GM12872 (cell line): Measurements from ENCODE around the gene SLC49A3.

Experiments used
- TF ChIP-seq, protein P1 (sequence below): IDR thresholded peaks from 3 replicates; pipeline ENCODE4 v1.5.1; 2011; ENCODE audit warnings: low read depth, mild to moderate bottlenecking, low read length, moderate library complexity; ENCODE audit not compliant: insufficient read depth

SLC49A3 gene

DNA sequence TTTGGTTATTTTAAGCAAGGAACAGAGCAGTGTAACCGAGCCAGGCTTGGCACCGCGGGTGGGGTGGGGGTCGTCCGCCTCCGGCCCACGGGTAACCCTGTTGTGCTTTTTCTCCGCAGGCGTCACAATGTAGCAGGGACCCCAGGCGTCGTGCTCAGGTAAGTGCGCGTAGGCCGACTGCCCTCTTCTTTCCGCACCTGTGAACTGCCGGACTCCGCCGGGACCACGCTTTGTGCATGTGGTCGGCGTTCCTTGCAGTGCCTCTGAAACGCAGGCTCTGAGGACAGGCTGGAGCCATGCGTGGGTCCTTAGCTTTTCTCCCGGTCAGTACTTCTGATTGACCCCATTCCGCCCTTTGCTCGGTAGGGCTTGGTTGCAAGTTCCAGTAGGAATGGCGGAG lies 41.6 kb upstream of the SLC49A3 start:
- TF ChIP-seq, protein P1, sequence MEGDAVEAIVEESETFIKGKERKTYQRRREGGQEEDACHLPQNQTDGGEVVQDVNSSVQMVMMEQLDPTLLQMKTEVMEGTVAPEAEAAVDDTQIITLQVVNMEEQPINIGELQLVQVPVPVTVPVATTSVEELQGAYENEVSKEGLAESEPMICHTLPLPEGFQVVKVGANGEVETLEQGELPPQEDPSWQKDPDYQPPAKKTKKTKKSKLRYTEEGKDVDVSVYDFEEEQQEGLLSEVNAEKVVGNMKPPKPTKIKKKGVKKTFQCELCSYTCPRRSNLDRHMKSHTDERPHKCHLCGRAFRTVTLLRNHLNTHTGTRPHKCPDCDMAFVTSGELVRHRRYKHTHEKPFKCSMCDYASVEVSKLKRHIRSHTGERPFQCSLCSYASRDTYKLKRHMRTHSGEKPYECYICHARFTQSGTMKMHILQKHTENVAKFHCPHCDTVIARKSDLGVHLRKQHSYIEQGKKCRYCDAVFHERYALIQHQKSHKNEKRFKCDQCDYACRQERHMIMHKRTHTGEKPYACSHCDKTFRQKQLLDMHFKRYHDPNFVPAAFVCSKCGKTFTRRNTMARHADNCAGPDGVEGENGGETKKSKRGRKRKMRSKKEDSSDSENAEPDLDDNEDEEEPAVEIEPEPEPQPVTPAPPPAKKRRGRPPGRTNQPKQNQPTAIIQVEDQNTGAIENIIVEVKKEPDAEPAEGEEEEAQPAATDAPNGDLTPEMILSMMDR: no peak

DNA sequence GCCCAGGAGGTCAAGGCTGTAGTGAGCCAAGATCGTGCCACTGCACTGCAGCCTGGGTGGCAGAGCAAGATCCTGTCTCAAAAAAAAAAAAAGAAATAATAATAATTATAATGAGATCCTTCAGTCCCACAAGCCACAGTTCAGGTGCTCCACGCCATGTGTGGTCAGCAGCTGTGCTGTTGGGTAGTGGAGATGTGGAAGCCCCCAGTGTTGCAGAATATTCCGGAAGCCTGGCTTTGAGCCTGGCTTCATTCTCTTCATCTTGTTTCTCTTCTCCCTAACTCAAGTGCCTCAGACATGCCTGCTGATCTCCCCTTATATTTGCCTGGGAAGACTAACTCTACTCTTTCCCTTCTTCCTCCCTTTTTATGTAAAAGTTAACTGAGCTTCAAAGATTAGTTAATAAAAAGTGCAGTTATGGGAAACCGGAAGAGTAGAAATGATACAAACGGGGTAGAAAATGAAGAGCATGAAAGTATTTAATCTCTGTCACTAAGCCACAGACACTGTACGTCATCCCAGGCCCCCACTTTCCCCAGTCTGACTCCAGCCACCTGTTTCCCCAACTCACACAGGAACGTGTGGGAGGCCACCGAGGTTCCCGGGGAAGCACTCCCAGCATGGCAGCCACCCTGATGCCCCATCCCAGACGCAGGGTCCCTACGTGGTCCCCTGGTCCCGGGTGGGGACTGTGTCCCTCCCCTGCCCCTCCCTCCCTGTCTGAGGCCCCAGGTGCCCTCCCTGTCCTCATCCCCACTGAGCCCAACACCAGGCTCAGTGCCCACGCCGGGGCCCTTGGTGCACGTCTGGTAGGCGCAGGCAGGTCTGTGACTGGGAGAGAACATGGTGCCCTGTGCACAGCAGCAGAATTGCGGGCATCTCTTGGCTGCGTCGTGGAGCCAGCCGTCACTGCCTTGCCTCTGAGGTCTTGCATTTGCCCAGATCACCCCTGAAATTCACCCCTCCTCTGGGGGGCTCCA lies 40.7 kb upstream of the SLC49A3 start:
- TF ChIP-seq, protein P1: no peak

DNA sequence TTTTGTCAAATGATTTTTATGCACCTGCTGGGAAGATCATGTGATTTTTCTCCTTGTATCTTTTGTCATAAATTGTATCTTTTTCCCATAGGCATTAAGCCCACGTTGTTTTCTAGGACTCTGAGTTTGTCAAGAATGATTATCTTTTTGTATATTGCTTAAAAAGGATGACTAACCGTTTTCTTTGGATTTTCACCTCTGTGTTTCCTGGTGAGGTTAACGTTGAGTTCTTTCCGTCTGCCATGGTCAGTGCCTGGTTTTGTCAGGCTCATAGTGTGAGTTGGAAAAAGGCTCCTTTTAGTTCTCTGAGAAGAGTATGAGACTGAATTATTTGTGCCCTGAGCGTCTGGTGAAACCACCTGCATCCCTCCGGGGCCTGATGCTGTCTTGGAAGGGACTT lies 38.6 kb upstream of the SLC49A3 start:
- TF ChIP-seq, protein P1: no peak

DNA sequence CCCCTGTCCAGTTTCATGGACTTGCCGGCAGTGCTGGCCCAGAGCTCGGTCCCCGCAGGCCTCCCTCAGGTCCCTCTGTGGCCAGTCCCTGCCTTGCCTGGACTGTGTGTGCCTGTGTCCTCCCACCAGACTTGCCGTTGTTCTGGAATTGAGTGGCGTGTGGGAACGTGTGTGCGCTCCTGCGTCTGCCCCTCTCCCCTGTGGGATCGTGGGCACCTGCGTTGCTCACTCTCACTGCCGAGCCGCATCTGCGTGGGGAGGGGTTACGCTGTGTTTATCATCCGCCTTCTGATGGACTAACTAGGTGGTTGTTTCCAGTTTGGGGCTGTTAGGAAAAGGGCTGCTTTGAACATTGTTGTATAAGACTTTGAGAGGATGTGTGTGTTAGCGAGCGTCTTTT lies 37.9 kb upstream of the SLC49A3 start:
- TF ChIP-seq, protein P1: no peak

DNA sequence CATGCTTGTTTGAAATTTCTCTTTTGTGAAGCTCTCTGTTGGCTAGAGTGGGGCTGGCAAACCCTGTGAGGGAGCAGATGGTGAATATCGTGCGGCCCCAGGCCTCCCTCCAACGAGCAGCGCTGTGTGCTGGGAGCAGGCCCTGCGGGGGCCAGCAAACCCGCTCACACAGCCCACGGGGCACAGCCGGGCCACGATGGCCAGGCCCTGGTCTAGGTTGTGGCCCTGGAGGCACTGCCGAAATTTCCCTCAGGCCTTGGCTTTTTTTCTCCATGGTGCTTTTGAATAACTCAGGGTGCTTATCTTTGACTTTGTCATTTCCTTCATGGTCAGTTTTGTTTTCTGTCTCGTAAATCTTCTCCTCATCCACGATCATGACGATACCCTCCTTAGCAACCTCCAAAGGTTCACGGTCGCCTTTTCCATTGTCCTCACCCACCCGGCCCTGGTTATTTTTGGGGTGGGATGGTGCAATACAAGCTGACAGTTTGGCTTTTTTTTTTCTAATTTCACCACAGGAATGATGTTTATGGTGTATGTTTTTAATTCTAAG lies 37.4 kb upstream of the SLC49A3 start:
- TF ChIP-seq, protein P1: no peak

DNA sequence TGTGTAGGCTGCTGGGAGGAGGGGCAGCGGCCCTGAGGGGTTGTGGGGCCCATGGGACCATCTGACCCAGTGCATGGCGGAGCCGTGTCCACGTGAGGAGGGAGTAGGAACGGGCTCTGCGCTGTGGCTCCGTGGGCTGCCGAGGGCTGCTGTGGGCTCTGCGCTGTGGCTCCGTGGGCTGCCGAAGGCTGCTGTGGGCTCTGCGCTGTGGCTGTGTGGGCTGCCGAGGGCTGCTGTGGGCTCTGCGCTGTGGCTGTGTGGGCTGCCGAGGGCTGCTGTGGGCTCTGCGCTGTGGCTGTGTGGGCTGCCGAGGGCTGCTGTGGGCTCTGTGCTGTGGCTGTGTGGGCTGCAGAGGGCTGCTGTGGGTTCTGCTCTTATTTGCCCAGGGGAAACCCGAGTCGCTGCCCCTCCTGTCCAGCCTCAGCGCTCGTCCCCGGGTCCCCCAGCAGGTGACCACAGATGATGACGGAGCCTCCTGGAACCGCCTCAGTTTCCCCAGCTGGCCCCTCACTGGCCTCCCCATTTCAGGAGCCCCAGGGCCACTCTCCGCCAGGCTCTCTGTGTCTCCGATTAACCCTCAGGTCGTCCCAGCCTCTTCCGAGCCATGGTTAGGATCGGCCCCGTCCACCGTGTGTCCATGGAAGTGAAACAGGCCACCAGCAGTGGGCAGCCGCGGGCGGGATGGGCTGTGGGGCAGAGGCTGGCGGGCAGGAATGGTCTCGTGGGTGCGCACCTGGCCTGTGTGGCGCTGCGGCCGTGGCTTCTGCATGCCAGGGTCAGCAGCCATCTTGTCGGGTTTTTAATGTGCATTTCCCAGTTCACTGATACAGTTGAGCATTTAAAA lies 36.7 kb upstream of the SLC49A3 start:
- TF ChIP-seq, protein P1: no peak

DNA sequence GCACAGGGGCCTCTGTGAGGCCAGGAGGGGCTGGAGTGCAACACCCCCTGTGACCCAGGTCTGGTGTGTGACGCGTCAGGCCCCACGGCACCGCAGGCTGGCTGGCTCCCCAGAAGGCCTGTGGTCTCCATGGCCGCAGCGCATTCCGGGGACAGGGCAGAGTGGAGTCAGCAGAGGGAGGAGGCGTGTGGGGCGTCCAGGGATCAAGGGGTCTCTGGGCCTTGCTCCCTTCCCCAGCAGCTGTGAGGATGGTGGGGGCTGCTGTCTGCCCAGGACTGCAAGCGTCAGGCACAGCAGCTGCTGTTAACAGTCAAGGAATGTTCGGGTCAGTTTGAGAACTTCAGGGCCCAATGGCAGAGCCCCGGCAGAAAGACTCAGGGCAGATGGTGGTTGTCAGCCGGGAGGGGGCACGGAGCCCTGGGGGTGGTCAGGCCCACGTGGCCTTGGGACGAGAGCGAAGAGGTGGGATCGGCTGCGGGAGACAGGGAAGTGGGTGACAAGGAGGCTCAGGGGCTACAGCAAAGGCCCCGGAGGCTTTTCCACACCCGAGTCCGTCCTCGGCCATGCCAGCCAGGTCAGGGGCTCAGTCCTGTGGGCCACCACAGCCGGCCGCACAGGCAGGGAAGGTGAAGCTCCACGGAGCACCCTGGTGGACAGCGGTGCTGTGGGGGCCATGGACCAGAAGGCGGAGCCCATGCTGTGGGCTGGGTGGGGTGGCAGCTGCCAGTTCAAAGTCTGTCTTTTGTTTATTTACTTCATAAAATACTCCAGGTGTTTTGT lies 35.0 kb upstream of the SLC49A3 start:
- TF ChIP-seq, protein P1: no peak
